ENCODE measurements around the gene IL31. TPM values are rescaled to one million over a fixed set of nuclear protein-coding genes. Genes with fewer than 3 reads are reported as not detected.

The IL31 gene
- total and polyA plus RNA-seq, 2 of the 4 experiments (the other 2 are of a cell fraction): not detected

- Histone ChIP-seq H3K4me2 (ENCODE audit: low read depth, low read length) (no peak overlapping the region), H4K8ac (ENCODE audit: low read depth in 2 of 2, low read length in 2 of 2) (no peak overlapping the region), H4K5ac (ENCODE audit: low read depth, low read length) (no peak overlapping the region), H3K9ac (ENCODE audit: low read depth, low read length) (no peak overlapping the region), H3K23ac (ENCODE audit: low read depth, low read length) (no peak overlapping the region), H2AFZ (replicated peaks; ENCODE audit: low read length, poor library complexity) (no peak overlapping the region), H3K14ac (replicated peaks; ENCODE audit: low read depth, low read length) (no peak overlapping the region), H3K36me3 (ENCODE audit: control insufficient read depth, insufficient read depth, low read length) (no peaks in the 10 kb centered on the region), H3K79me1 (ENCODE audit: low read depth in 1 of 2, low read length in 2 of 2) (no peaks in the 10 kb centered on the region), H3K4ac (ENCODE audit: low read depth, low read length) (no peak overlapping the region), H2BK120ac (ENCODE audit: low read depth, low read length) (no peak overlapping the region), H3K4me1 (ENCODE audit: control insufficient read depth, insufficient read depth, low read length) (no peaks in the 10 kb centered on the region), H2BK5ac (ENCODE audit: low read depth, low read length, poor library complexity, severe bottlenecking) (no peak overlapping the region), H2AK9ac (replicated peaks; ENCODE audit: low read depth, low read length, poor library complexity) (no peak overlapping the region), H3K56ac (ENCODE audit: extremely low read depth, insufficient read depth, low read length) (no peak overlapping the region), H2BK20ac (ENCODE audit: low read depth, low read length) (no peak overlapping the region), H3K18ac (ENCODE audit: low read depth, low read length) (no peak overlapping the region), H3K27me3 (ENCODE audit: control insufficient read depth, insufficient read depth, low read length) (peaks cover 24% of the 10 kb centered on the region), H4K20me1 (ENCODE audit: insufficient read depth, low read length) (no peaks in the 10 kb centered on the region), H4K91ac (ENCODE audit: insufficient read depth, low read depth, low read length) (no peak overlapping the region), H2BK15ac (ENCODE audit: low read depth, low read length) (no peak overlapping the region), H3K9me3 (ENCODE audit: control insufficient read depth, insufficient read depth, low read length) (no peaks in the 10 kb centered on the region), H3K27ac (ENCODE audit: insufficient read depth, low read length) (no peak overlapping the region), H3K9me1 (ENCODE audit: insufficient read depth, low read length) (no peaks in the 10 kb centered on the region; the same call in 1 of the 2 replicates), H3K4me3 (ENCODE audit: insufficient read depth, low read depth, low read length) (no peak overlapping the region), H2AK5ac (ENCODE audit: low read depth, low read length) (no peak overlapping the region)
- intact Hi-C loops (cut with micrococcal nuclease) (no loop called here), in situ Hi-C loops (cut with MboI; ENCODE audit: low sequenced_read_pairs) (no loop called here), dilution Hi-C loops (cut with HindIII; ENCODE audit: low sequenced_read_pairs, unreplicated experiment) (no loop called here)
- TF ChIP-seq NFE2L2 (IDR thresholded peaks at IDR 0.05; ENCODE audit: low read depth, low read length) (no peak), BHLHE40 (IDR thresholded peaks at IDR 0.05; ENCODE audit: low read depth, low read length) (no peak), ELK1 (IDR thresholded peaks at IDR 0.05; ENCODE audit: borderline replicate concordance, low read depth, low read length) (no peak), CEBPB (IDR thresholded peaks at IDR 0.05; ENCODE audit: low read depth, low read length) (no peak), MAFK (IDR thresholded peaks at IDR 0.05; ENCODE audit: low read depth, low read length) (no peak), RAD21 (IDR thresholded peaks at IDR 0.05; ENCODE audit: low read length) (no peak), RFX5 (IDR thresholded peaks at IDR 0.05; ENCODE audit: low read depth, low read length) (no peak), MAZ (IDR thresholded peaks at IDR 0.05; ENCODE audit: borderline replicate concordance, low read depth, low read length) (no peak), SMC3 (IDR thresholded peaks at IDR 0.05; ENCODE audit: low read depth, low read length) (no peak), USF2 (IDR thresholded peaks at IDR 0.05; ENCODE audit: low read depth, low read length) (no peak), POLR2A (IDR thresholded peaks at IDR 0.05; ENCODE audit: low read depth, low read length) (no peak), CHD1 (IDR thresholded peaks at IDR 0.05; ENCODE audit: low read depth, low read length) (no peak), RCOR1 (IDR thresholded peaks at IDR 0.05; ENCODE audit: insufficient replicate concordance, low read length) (no peak)
- no CpG with 5 or more reads among the region's 5 CpGs for WGBS, 2 experiments (ENCODE audit: extremely low coverage in 2 of 2, insufficient read length in 1 of 2)
- CTCF ChIA-PET: no interaction called here
- POLR2A ChIA-PET (ENCODE audit: unreplicated experiment): no interaction called here
- no TSS peak for BruUV-seq (replicated peaks)
- ATAC-seq (ENCODE audit: low read depth): no peak
- DNase-seq: no peak
Observed at GRCh38 chr12:122171399-122171798, 2.6 kb downstream of the IL31 start.

Data from IMR-90 (cell line).